ENCODE results near the gene RAPGEF3. TPM values are rescaled to one million over a fixed set of nuclear protein-coding genes. Genes with fewer than 3 reads are reported as not detected.

Gene RAPGEF3
- total and polyA plus RNA-seq, 2 of the 13 experiments (the other 11 are each of a cell fraction or from before 2014, with no cell fraction given), result 0.07 TPM

- no peak for TF ChIP-seq ZNF580 (CRISPR knock-in tag; IDR thresholded peaks at IDR 0.05; ENCODE audit: borderline replicate concordance, low read depth)
- peak; percentile 30 for TF ChIP-seq ASH2L (IDR thresholded peaks at IDR 0.05; ENCODE audit: insufficient read length, low read depth, low read length)
- TF ChIP-seq ZSCAN5A (CRISPR knock-in tag; IDR thresholded peaks at IDR 0.05; ENCODE audit: borderline replicate concordance), result no peak
- TF ChIP-seq U2AF2 (IDR thresholded peaks at IDR 0.05; ENCODE audit: low read depth, low read length), result no peak
- TF ChIP-seq CEBPG (CRISPR knock-in tag; IDR thresholded peaks at IDR 0.05), result no peak
- no peak for TF ChIP-seq ZNF572 (CRISPR knock-in tag; IDR thresholded peaks at IDR 0.05)
- no peak for TF ChIP-seq ZFP36 (IDR thresholded peaks at IDR 0.05; ENCODE audit: borderline replicate concordance, low read depth, low read length, partially characterized antibody)
- no peak for TF ChIP-seq SP4 (CRISPR knock-in tag; IDR thresholded peaks at IDR 0.05)
- no peak for TF ChIP-seq BHLHE40 (IDR thresholded peaks at IDR 0.05; ENCODE audit: low read length)
- peak; percentile 27 to 42; a peak in 2 of 4 replicates for TF ChIP-seq HMGXB4 (CRISPR knock-in tag; IDR thresholded peaks at IDR 0.05; ENCODE audit: borderline replicate concordance in 1 of 2, low read depth in 1 of 2)
- no peak for TF ChIP-seq ZNF260 (CRISPR knock-in tag; IDR thresholded peaks at IDR 0.05; ENCODE audit: borderline replicate concordance, low read depth)
- no peak for TF ChIP-seq YEATS2 (CRISPR knock-in tag; IDR thresholded peaks at IDR 0.05; ENCODE audit: borderline replicate concordance)
- TF ChIP-seq ZNF781 (CRISPR knock-in tag; IDR thresholded peaks at IDR 0.05; ENCODE audit: borderline replicate concordance, not compliant biosample characterization), result no peak
- no peak for TF ChIP-seq SRY (CRISPR knock-in tag; IDR thresholded peaks at IDR 0.05)
- no peak for TF ChIP-seq IRF2 (CRISPR knock-in tag; IDR thresholded peaks at IDR 0.05)
- TF ChIP-seq JUND (CRISPR knock-in tag; IDR thresholded peaks at IDR 0.05), result no peak
- TF ChIP-seq TEAD3 (CRISPR knock-in tag; optimal IDR thresholded peaks at IDR 0.05; ENCODE audit: borderline replicate concordance), result no peak
- TF ChIP-seq ZNF44 (CRISPR knock-in tag; IDR thresholded peaks at IDR 0.05), result no peak
- no peak for TF ChIP-seq HCFC1 (IDR thresholded peaks at IDR 0.05; ENCODE audit: low read depth, low read length)
- no peak for TF ChIP-seq ZBTB10 (CRISPR knock-in tag; IDR thresholded peaks at IDR 0.05; ENCODE audit: borderline replicate concordance)
- peak; percentile 52 for TF ChIP-seq CTCF (CRISPR knock-in tag; IDR thresholded peaks at IDR 0.05)
- no peak for TF ChIP-seq MED1 (CRISPR knock-in tag; IDR thresholded peaks at IDR 0.05)
Measured at GRCh38 chr12:47773062-47773857, 14.6 kb upstream of the RAPGEF3 start, which contains the start of gene SLC48A1 (continued).
